Immature natural killer cell (primary cell): Measurements from ENCODE around the gene USP6NL. TPM values are rescaled to one million over a fixed set of nuclear protein-coding genes. Genes with fewer than 3 reads are reported as not detected.

Experiments
- DNase-seq, 3 donors: peaks; one replicate each; pipeline ENCODE4 v3.0.0; 2022; ENCODE audit warnings: mixed read lengths in 1 of 3
- H3K27ac Mint-ChIP-seq, 6 donors: one replicate each; pipeline ENCODE4 v1.8.0; 2020; ENCODE audit warnings: mixed read lengths in 6 of 6, mild to moderate bottlenecking in 5 of 6, inconsistent platforms in 4 of 6, moderate library complexity in 3 of 6
- H3K27me3 Mint-ChIP-seq, 3 donors: one replicate each; pipeline ENCODE4 v1.8.0; 2020 to 2021; ENCODE audit warnings: low read depth in 3 of 3, mild to moderate bottlenecking in 3 of 3, mixed read lengths in 3 of 3, moderate library complexity in 3 of 3, inconsistent platforms in 1 of 3
- H3K36me3 Mint-ChIP-seq, 3 donors: one replicate each; pipeline ENCODE4 v1.8.0; 2020; ENCODE audit warnings: mixed read lengths in 3 of 3, inconsistent platforms in 2 of 3, mild to moderate bottlenecking in 2 of 3
- H3K4me1 Mint-ChIP-seq, 2 donors: one replicate each; pipeline ENCODE4 v1.8.0; 2020; ENCODE audit warnings: inconsistent platforms in 2 of 2, mild to moderate bottlenecking in 2 of 2, mixed read lengths in 2 of 2, moderate library complexity in 1 of 2
- H3K4me3 Mint-ChIP-seq, 5 donors: one replicate each; pipeline ENCODE4 v1.8.0; 2020; ENCODE audit warnings: mild to moderate bottlenecking in 5 of 5, mixed read lengths in 5 of 5, inconsistent platforms in 3 of 5, moderate library complexity in 3 of 5
- H3K9me3 Mint-ChIP-seq, 6 donors: one replicate each; pipeline ENCODE4 v1.8.0; 2020; ENCODE audit warnings: mild to moderate bottlenecking in 6 of 6, mixed read lengths in 6 of 6, inconsistent platforms in 4 of 6, moderate library complexity in 3 of 6
- polyA plus RNA-seq, 3 donors: library from polyadenylated mRNA; unstranded; fragments of 300-500 nt; fragmentation: Illumina TruSeq; gene quantifications; one replicate each; pipeline ENCODE4 v1.2.3, GENCODE V29; 2021

The USP6NL gene
- polyA plus RNA-seq, 3 donors from 2014 or later: 0.08 to 2.3 (median 1.1) TPM

- H3K36me3 Mint-ChIP-seq: no peaks in the 10 kb centered on the region
- no peaks in the 10 kb centered on the region for H3K9me3 Mint-ChIP-seq
- H3K4me1 Mint-ChIP-seq: no peaks in the 10 kb centered on the region
- H3K4me3 Mint-ChIP-seq: no peak overlapping the region
- no peak overlapping the region for H3K27ac Mint-ChIP-seq
- peaks cover 0 to 3% (median 0%) of the 10 kb centered on the region in 3 donors for H3K27me3 Mint-ChIP-seq
- no peak for DNase-seq
Measured at GRCh38 chr10:11597470-11597869, 14.0 kb downstream of the USP6NL start.

GRCh38 chr10:11595395-11595692 is 16.1 kb downstream of the USP6NL start:
- Mint-ChIP-seq H3K36me3 (no peaks in the 10 kb centered on the region), H3K27me3 (peaks cover 0 to 3% (median 0%) of the 10 kb centered on the region in 3 donors), H3K9me3 (no peaks in the 10 kb centered on the region), H3K27ac (no peak overlapping the region), H3K4me1 (no peaks in the 10 kb centered on the region), H3K4me3 (no peak overlapping the region)
- no peak for DNase-seq

- no peak overlapping the region for H3K4me3 Mint-ChIP-seq
- no peak overlapping the region for H3K27ac Mint-ChIP-seq
- DNase-seq: no peak
- H3K27me3 Mint-ChIP-seq: peaks cover 0 to 3% (median 2%) of the 10 kb centered on the region in 3 donors
- no peaks in the 10 kb centered on the region for H3K4me1 Mint-ChIP-seq
- no peaks in the 10 kb centered on the region for H3K36me3 Mint-ChIP-seq
- H3K9me3 Mint-ChIP-seq: no peaks in the 10 kb centered on the region
Measured at GRCh38 chr10:11594589-11595394, 16.7 kb downstream of the USP6NL start.

GRCh38 chr10:11593612-11594011 is 17.8 kb downstream of the USP6NL start:
- Mint-ChIP-seq H3K27me3 (peaks cover 0 to 3% (median 2%) of the 10 kb centered on the region in 3 donors), H3K27ac (no peak overlapping the region), H3K4me1 (no peaks in the 10 kb centered on the region), H3K9me3 (no peaks in the 10 kb centered on the region), H3K36me3 (no peaks in the 10 kb centered on the region), H3K4me3 (no peak overlapping the region)
- no peak for DNase-seq

GRCh38 chr10:11589738-11590137 is 21.7 kb downstream of the USP6NL start:
- Mint-ChIP-seq H3K4me1 (no peaks in the 10 kb centered on the region), H3K9me3 (no peaks in the 10 kb centered on the region), H3K27ac (no peak overlapping the region), H3K4me3 (no peak overlapping the region), H3K36me3 (no peaks in the 10 kb centered on the region), H3K27me3 (peaks cover under 1 to 7% (median 2%) of the 10 kb centered on the region in 3 donors)
- DNase-seq: no peak

- Mint-ChIP-seq H3K27ac (no peak overlapping the region), H3K36me3 (no peaks in the 10 kb centered on the region), H3K4me1 (no peaks in the 10 kb centered on the region), H3K27me3 (peaks cover 0 to 7% (median 2%) of the 10 kb centered on the region in 3 donors), H3K9me3 (no peaks in the 10 kb centered on the region), H3K4me3 (no peak overlapping the region)
- DNase-seq: no peak
Measured at GRCh38 chr10:11588873-11589574, 22.4 kb downstream of the USP6NL start.

GRCh38 chr10:11587722-11588259 is 23.7 kb downstream of the USP6NL start:
- peaks cover 0 to 7% (median 2%) of the 10 kb centered on the region in 3 donors for H3K27me3 Mint-ChIP-seq
- H3K27ac Mint-ChIP-seq: no peak overlapping the region
- no peaks in the 10 kb centered on the region for H3K36me3 Mint-ChIP-seq
- no peaks in the 10 kb centered on the region for H3K4me1 Mint-ChIP-seq
- H3K9me3 Mint-ChIP-seq: no peaks in the 10 kb centered on the region
- H3K4me3 Mint-ChIP-seq: no peak overlapping the region
- no peak for DNase-seq

GRCh38 chr10:11586170-11586569 is 25.3 kb downstream of the USP6NL start:
- H3K4me1 Mint-ChIP-seq: no peaks in the 10 kb centered on the region
- no peaks in the 10 kb centered on the region for H3K36me3 Mint-ChIP-seq
- H3K9me3 Mint-ChIP-seq: no peaks in the 10 kb centered on the region
- H3K4me3 Mint-ChIP-seq: no peak overlapping the region
- H3K27me3 Mint-ChIP-seq: peaks cover 0 to 7% (median 2%) of the 10 kb centered on the region in 3 donors
- DNase-seq: no peak
- no peak overlapping the region for H3K27ac Mint-ChIP-seq

GRCh38 chr10:11581213-11581612 is 30.2 kb downstream of the USP6NL start:
- Mint-ChIP-seq H3K27me3 (peaks cover 0 to 6% (median 0%) of the 10 kb centered on the region in 3 donors), H3K9me3 (no peaks in the 10 kb centered on the region), H3K27ac (no peak overlapping the region), H3K4me1 (no peaks in the 10 kb centered on the region), H3K36me3 (no peaks in the 10 kb centered on the region), H3K4me3 (no peak overlapping the region)
- DNase-seq: no peak

- H3K4me3 Mint-ChIP-seq: no peak overlapping the region
- DNase-seq: no peak
- no peaks in the 10 kb centered on the region for H3K4me1 Mint-ChIP-seq
- H3K36me3 Mint-ChIP-seq: no peaks in the 10 kb centered on the region
- peaks cover 0 to 3% (median 2%) of the 10 kb centered on the region in 3 donors for H3K27me3 Mint-ChIP-seq
- H3K9me3 Mint-ChIP-seq: no peaks in the 10 kb centered on the region
- no peak overlapping the region for H3K27ac Mint-ChIP-seq
Measured at GRCh38 chr10:11579885-11580284, 31.6 kb downstream of the USP6NL start.

GRCh38 chr10:11578802-11579255 is 32.6 kb downstream of the USP6NL start:
- H3K4me3 Mint-ChIP-seq: no peak overlapping the region
- no peaks in the 10 kb centered on the region for H3K36me3 Mint-ChIP-seq
- H3K9me3 Mint-ChIP-seq: no peaks in the 10 kb centered on the region
- DNase-seq: no peak
- no peak overlapping the region for H3K27ac Mint-ChIP-seq
- no peaks in the 10 kb centered on the region for H3K4me1 Mint-ChIP-seq
- H3K27me3 Mint-ChIP-seq: peaks cover 0 to 3% (median 2%) of the 10 kb centered on the region in 3 donors

- no peaks in the 10 kb centered on the region for H3K36me3 Mint-ChIP-seq
- H3K27ac Mint-ChIP-seq: no peak overlapping the region
- DNase-seq: no peak
- H3K9me3 Mint-ChIP-seq: no peaks in the 10 kb centered on the region
- H3K4me1 Mint-ChIP-seq: no peaks in the 10 kb centered on the region
- H3K27me3 Mint-ChIP-seq: peaks cover 0 to 9% (median 2%) of the 10 kb centered on the region in 3 donors
- H3K4me3 Mint-ChIP-seq: no peak overlapping the region
Measured at GRCh38 chr10:11576092-11576809, 35.2 kb downstream of the USP6NL start.

GRCh38 chr10:11573497-11573896 is 38.0 kb downstream of the USP6NL start:
- H3K27me3 Mint-ChIP-seq: peaks cover 0 to 9% (median 2%) of the 10 kb centered on the region in 3 donors
- no peaks in the 10 kb centered on the region for H3K36me3 Mint-ChIP-seq
- DNase-seq: no peak
- H3K27ac Mint-ChIP-seq: no peak overlapping the region
- H3K4me3 Mint-ChIP-seq: no peak overlapping the region
- H3K4me1 Mint-ChIP-seq: no peaks in the 10 kb centered on the region
- no peaks in the 10 kb centered on the region for H3K9me3 Mint-ChIP-seq

GRCh38 chr10:11570751-11571150 is 40.7 kb downstream of the USP6NL start:
- Mint-ChIP-seq H3K27me3 (peaks cover 2 to 9% (median 3%) of the 10 kb centered on the region in 3 donors), H3K36me3 (no peaks in the 10 kb centered on the region), H3K27ac (no peak overlapping the region), H3K9me3 (no peaks in the 10 kb centered on the region), H3K4me3 (no peak overlapping the region), H3K4me1 (no peaks in the 10 kb centered on the region)
- DNase-seq: no peak
